Measurements from ENCODE around the gene CARD19. TPM values are rescaled to one million over a fixed set of nuclear protein-coding genes. Genes with fewer than 3 reads are reported as not detected.

The CARD19 gene
- total RNA-seq, 1 experiment from 2014 or later = 97.5 TPM

DNA sequence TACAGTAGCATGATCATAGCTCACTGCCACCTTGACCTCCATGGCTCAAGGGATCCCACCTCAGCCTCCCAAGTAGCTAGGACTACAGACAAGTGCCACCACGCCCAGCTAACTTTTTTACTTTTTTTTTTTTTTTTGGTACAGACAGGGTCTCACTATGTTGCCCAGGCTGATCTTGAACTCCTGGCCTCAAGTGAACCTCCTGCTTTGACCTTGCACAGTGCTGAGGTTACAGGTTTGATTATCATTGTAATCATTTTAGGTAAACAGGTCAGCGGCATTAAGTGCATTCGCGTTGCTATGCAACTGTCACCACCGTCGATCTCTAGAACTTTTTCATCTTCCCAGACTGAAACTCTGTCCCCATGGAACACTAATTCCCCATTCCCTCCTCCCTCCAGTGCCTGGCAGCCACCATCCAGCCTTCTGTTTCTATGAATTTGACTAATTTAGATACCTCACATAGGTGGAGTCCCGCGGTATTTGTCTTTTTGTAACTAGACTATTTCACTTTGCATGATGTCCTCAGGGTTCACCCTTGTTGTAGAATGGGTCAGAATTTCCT lies 5.8 kb upstream of the CARD19 start:
- no TSS peak for BruUV-seq (replicated peaks)
- H3K27ac ChIP-seq = no peak overlapping the region
- peaks cover 28% of the 10 kb centered on the region for H3F3A ChIP-seq (ENCODE audit: insufficient read depth, low read depth)
- CTCF ChIA-PET = no interaction called here
- no peaks in the 10 kb centered on the region for H3K27me3 ChIP-seq (ENCODE audit: insufficient read depth, low read depth)
- no peak overlapping the region for H3K4me2 ChIP-seq
- DNase-seq = no peak
- H3K9me3 ChIP-seq (ENCODE audit: insufficient read depth, low read depth) = peaks cover 14% of the 10 kb centered on the region
- TF ChIP-seq EZH2 (IDR thresholded peaks at IDR 0.05; ENCODE audit: low read depth) = no peak
- TF ChIP-seq, protein P1, sequence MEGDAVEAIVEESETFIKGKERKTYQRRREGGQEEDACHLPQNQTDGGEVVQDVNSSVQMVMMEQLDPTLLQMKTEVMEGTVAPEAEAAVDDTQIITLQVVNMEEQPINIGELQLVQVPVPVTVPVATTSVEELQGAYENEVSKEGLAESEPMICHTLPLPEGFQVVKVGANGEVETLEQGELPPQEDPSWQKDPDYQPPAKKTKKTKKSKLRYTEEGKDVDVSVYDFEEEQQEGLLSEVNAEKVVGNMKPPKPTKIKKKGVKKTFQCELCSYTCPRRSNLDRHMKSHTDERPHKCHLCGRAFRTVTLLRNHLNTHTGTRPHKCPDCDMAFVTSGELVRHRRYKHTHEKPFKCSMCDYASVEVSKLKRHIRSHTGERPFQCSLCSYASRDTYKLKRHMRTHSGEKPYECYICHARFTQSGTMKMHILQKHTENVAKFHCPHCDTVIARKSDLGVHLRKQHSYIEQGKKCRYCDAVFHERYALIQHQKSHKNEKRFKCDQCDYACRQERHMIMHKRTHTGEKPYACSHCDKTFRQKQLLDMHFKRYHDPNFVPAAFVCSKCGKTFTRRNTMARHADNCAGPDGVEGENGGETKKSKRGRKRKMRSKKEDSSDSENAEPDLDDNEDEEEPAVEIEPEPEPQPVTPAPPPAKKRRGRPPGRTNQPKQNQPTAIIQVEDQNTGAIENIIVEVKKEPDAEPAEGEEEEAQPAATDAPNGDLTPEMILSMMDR (conservative IDR thresholded peaks at IDR 0.05) = no peak
- no peak overlapping the region for H2AFZ ChIP-seq
- no peaks in the 10 kb centered on the region for H3K79me2 ChIP-seq (ENCODE audit: low read depth)
- H3K4me3 ChIP-seq = no peak overlapping the region
- POLR2A ChIA-PET (ENCODE audit: unreplicated experiment) = no interaction called here
- H3K36me3 ChIP-seq (ENCODE audit: low read depth) = no peaks in the 10 kb centered on the region
- H3K4me1 ChIP-seq (replicated peaks; ENCODE audit: insufficient read depth) = peaks cover 28% of the 10 kb centered on the region
- no peaks in the 10 kb centered on the region for H4K20me1 ChIP-seq (ENCODE audit: insufficient read depth)
- no peaks in the 10 kb centered on the region for H3K9me2 ChIP-seq (ENCODE audit: insufficient read depth)
- intact Hi-C loops (cut with micrococcal nuclease; ENCODE audit: unreplicated experiment) = loop anchor here (10.0 kb wide), 1 partner anchor 325 kb away; the partner anchor contains the start of gene BICD2

DNA sequence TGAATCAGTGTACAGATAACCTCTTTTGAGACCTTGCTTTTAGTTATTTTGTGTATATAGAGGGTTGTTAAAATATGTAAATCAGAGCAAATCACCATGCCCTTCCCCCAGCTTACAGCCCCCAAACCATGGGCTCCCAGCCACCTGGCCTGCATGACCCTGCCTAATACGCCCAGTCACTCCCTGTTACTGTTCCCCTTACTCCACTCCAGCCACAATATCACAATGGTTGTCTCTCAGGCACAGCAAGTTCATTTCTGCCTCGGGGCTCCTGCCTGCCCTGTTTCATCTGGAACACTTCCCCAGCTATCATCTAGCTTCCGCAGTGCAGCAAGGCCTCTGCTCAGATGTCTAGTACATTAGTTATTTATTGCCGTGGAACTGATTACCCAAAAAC lies 5.0 kb upstream of the CARD19 start:
- peaks cover 28% of the 10 kb centered on the region for H3F3A ChIP-seq (ENCODE audit: insufficient read depth, low read depth)
- no peaks in the 10 kb centered on the region for H3K79me2 ChIP-seq (ENCODE audit: low read depth)
- no peak for DNase-seq
- H3K4me1 ChIP-seq (replicated peaks; ENCODE audit: insufficient read depth) = peaks cover 28% of the 10 kb centered on the region
- no TSS peak for BruUV-seq (replicated peaks)
- intact Hi-C loops (cut with micrococcal nuclease; ENCODE audit: unreplicated experiment) = loop anchor here (10.0 kb wide), 1 partner anchor 326 kb away; the partner anchor contains the start of gene BICD2
- no peak overlapping the region for H2AFZ ChIP-seq
- CTCF ChIA-PET = no interaction called here
- POLR2A ChIA-PET (ENCODE audit: unreplicated experiment) = no interaction called here
- H3K27me3 ChIP-seq (ENCODE audit: insufficient read depth, low read depth) = no peaks in the 10 kb centered on the region
- H3K4me2 ChIP-seq = no peak overlapping the region
- peaks cover 14% of the 10 kb centered on the region for H3K9me3 ChIP-seq (ENCODE audit: insufficient read depth, low read depth)
- no peak overlapping the region for H3K4me3 ChIP-seq
- no peaks in the 10 kb centered on the region for H3K36me3 ChIP-seq (ENCODE audit: low read depth)
- H3K9me2 ChIP-seq (ENCODE audit: insufficient read depth) = no peaks in the 10 kb centered on the region
- no peaks in the 10 kb centered on the region for H4K20me1 ChIP-seq (ENCODE audit: insufficient read depth)
- TF ChIP-seq, protein P1 (conservative IDR thresholded peaks at IDR 0.05) = no peak
- TF ChIP-seq EZH2 (IDR thresholded peaks at IDR 0.05; ENCODE audit: low read depth) = no peak
- H3K27ac ChIP-seq = peak overlapping the region; percentile 82

DNA sequence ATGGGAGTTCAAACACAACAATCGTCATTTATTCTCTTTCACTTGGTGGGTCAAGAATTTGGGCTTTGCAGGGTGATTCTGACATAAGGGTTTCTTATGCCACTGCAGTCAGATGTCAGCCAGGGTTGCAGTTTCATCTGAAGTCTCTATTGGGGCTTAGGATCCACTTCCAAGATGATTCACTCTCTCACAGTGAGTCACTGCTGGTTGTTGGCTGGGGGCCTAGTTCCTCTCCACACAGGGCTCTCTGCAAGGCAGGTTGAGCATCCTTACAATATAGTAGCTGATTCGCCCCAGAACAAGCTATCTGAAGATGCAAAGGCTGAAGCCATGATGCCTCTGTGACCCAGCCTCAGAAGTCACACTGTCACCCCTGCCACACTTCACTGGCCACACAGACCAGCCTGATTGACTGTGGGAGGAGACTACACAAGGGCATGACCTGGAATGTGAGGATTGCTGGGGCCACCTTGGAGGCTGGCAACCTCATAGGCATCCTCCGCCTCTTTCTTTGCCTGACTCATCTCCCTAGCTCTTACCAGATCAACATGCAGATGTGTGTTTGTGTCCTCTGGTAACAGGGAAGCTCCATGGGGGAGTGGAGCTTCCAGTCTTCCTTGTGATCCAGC lies 4.5 kb upstream of the CARD19 start:
- TF ChIP-seq, protein P1 (conservative IDR thresholded peaks at IDR 0.05) = no peak
- no peak for TF ChIP-seq EZH2 (IDR thresholded peaks at IDR 0.05; ENCODE audit: low read depth)
- Histone ChIP-seq H3K9me3 (ENCODE audit: insufficient read depth, low read depth) (peaks cover 14% of the 10 kb centered on the region), H3K27ac (peak overlapping the region; percentile 82), H2AFZ (0 out of 2 replicates have a peak overlapping the region, but pooled peaks have one; percentile 22), H3K36me3 (ENCODE audit: low read depth) (no peaks in the 10 kb centered on the region), H3K4me2 (peak overlapping the region; percentile 36; the same call in 1 of the 2 replicates), H3F3A (ENCODE audit: insufficient read depth, low read depth) (peaks cover 28% of the 10 kb centered on the region), H3K4me1 (replicated peaks; ENCODE audit: insufficient read depth) (peaks cover 28% of the 10 kb centered on the region), H3K9me2 (ENCODE audit: insufficient read depth) (no peaks in the 10 kb centered on the region), H3K79me2 (ENCODE audit: low read depth) (peaks cover 4% of the 10 kb centered on the region), H3K27me3 (ENCODE audit: insufficient read depth, low read depth) (no peaks in the 10 kb centered on the region), H4K20me1 (ENCODE audit: insufficient read depth) (no peaks in the 10 kb centered on the region), H3K4me3 (no peak overlapping the region)
- intact Hi-C loops (cut with micrococcal nuclease; ENCODE audit: unreplicated experiment) = loop anchor here (10.0 kb wide), 1 partner anchor 327 kb away; the partner anchor contains the start of gene BICD2
- DNase-seq = peak; percentile 71 to 89
- ChIA-PET CTCF (no interaction called here), POLR2A (ENCODE audit: unreplicated experiment) (no interaction called here)
- BruUV-seq (replicated peaks) = no TSS peak
